WTC11 (cell line): ENCODE data around the gene PRKX. TPM values are rescaled to one million over a fixed set of nuclear protein-coding genes. Genes with fewer than 3 reads are reported as not detected.
"Not testable (repeated sequence)": the region's sequence is repeated elsewhere in the genome, so short reads cannot be mapped to it uniquely, and the experiment has no call there.

ENCODE experiments used
- ATAC-seq: fragments of 200-7000 bp; cut with Tn5 transposase; 2 replicates; pipeline ENCODE4 v1.10.0; 2021; ENCODE audit warnings: mild to moderate bottlenecking, moderate library complexity
- CTCF ChIA-PET: fragments of 300-600 bp; sonication (Branson Sonifier 250); formaldehyde crosslinking; loops from one replicate; lab custom pipeline; 2021; ENCODE audit warnings: antibody characterized with exemption; lab: Charles Lee
- POLR2A ChIA-PET: fragments of 350-600 bp; sonication (Branson Sonifier 250); formaldehyde crosslinking; loops from one replicate; lab custom pipeline; 2021; ENCODE audit warnings: antibody characterized with exemption; lab: Charles Lee
- DNase-seq: peaks from one replicate; pipeline ENCODE4 v3.0.0; 2021; ENCODE audit warnings: low spot score
- H3K27ac Mint-ChIP-seq: 2 replicates; pipeline ENCODE4 v1.8.0; 2021; ENCODE audit warnings: mixed read lengths
- H3K27me3 Mint-ChIP-seq: 2 replicates; pipeline ENCODE4 v1.8.0; 2021; ENCODE audit warnings: low read depth, mild to moderate bottlenecking, moderate library complexity, mixed read lengths
- H3K36me3 Mint-ChIP-seq: 2 replicates; pipeline ENCODE4 v1.8.0; 2021; ENCODE audit warnings: mixed read lengths
- H3K4me1 Mint-ChIP-seq: 2 replicates; pipeline ENCODE4 v1.8.0; 2022; ENCODE audit warnings: mixed read lengths
- H3K4me3 Mint-ChIP-seq: 2 replicates; pipeline ENCODE4 v1.8.0; 2021; ENCODE audit warnings: mild to moderate bottlenecking, moderate library complexity, mixed read lengths
- H3K9me3 Mint-ChIP-seq: 2 replicates; pipeline ENCODE4 v1.8.0; 2021; ENCODE audit warnings: mixed read lengths
- CBFB ChIP-seq: sonication (generic); formaldehyde crosslinking; IDR thresholded peaks from 2 replicates; pipeline ENCODE4 v1.8.1; 2022; ENCODE audit warnings: mild to moderate bottlenecking, low read depth, missing genetic modification reagents
- ELF4 ChIP-seq: sonication (generic); formaldehyde crosslinking; IDR thresholded peaks from 2 replicates; pipeline ENCODE4 v1.8.1; 2022; ENCODE audit warnings: low read depth, mild to moderate bottlenecking, moderate library complexity, missing genetic modification reagents
- JAZF1 ChIP-seq: fragments of 250-450 bp; sonication (Bioruptor Pico); IDR thresholded peaks from 2 replicates; pipeline ENCODE4 v1.9.0; 2021; ENCODE audit warnings: moderate library complexity, mild to moderate bottlenecking, inconsistent platforms
- MYBL2 ChIP-seq: sonication (generic); formaldehyde crosslinking; IDR thresholded peaks from 2 replicates; pipeline ENCODE4 v1.8.1; 2023; ENCODE audit warnings: mild to moderate bottlenecking, moderate library complexity, missing genetic modification reagents
- NR3C1 ChIP-seq: sonication (generic); formaldehyde crosslinking; conservative IDR thresholded peaks from 2 replicates; pipeline ENCODE4 v1.8.1; 2023; ENCODE audit warnings: low read depth, mild to moderate bottlenecking, missing genetic modification reagents
- OVOL2 ChIP-seq: fragments of 250-450 bp; sonication (Bioruptor Pico); IDR thresholded peaks from 2 replicates; pipeline ENCODE4 v1.9.0; 2021; ENCODE audit warnings: mild to moderate bottlenecking, borderline replicate concordance
- PRRX2 ChIP-seq: fragments of 250-450 bp; sonication (Bioruptor Pico); IDR thresholded peaks from 2 replicates; pipeline ENCODE4 v1.8.0; 2021; ENCODE audit warnings: mild to moderate bottlenecking
- RELA ChIP-seq: sonication (generic); formaldehyde crosslinking; IDR thresholded peaks from 2 replicates; pipeline ENCODE4 v1.8.1; 2022; ENCODE audit warnings: missing genetic modification reagents, mild to moderate bottlenecking, borderline replicate concordance
- ZNF121 ChIP-seq: sonication (generic); formaldehyde crosslinking; IDR thresholded peaks from 2 replicates; pipeline ENCODE4 v1.8.0; 2023; ENCODE audit warnings: missing genetic modification reagents
- ZNF232 ChIP-seq: sonication (generic); formaldehyde crosslinking; IDR thresholded peaks from 2 replicates; pipeline ENCODE4 v1.8.0; 2022; ENCODE audit warnings: mild to moderate bottlenecking, missing genetic modification reagents
- ZNF317 ChIP-seq: sonication (generic); formaldehyde crosslinking; IDR thresholded peaks from 2 replicates; pipeline ENCODE4 v1.8.1; 2023; ENCODE audit warnings: low read depth, mild to moderate bottlenecking, moderate library complexity, missing genetic modification reagents, borderline replicate concordance
- ZNF423 ChIP-seq: fragments of 250-450 bp; sonication (Bioruptor Pico); IDR thresholded peaks from 2 replicates; pipeline ENCODE4 v2.1.2; 2022; ENCODE audit warnings: mild to moderate bottlenecking, moderate library complexity
- total RNA-seq: library from RNA; stranded (reverse); gene quantifications from 3 replicates; pipeline ENCODE4 v1.2.3, GENCODE V29; 2021
- TF ChIP-seq, protein P1 (sequence below): fragments of 200-600 bp; IDR thresholded peaks from 2 replicates; pipeline ENCODE4 v1.8.0; 2022; ENCODE audit warnings: antibody characterized with exemption
- TF ChIP-seq, protein P2 (sequence below): fragments of 250-450 bp; sonication (Bioruptor Pico); IDR thresholded peaks from 2 replicates; pipeline ENCODE4 v1.9.0; 2021; ENCODE audit warnings: mild to moderate bottlenecking, borderline replicate concordance
- TF ChIP-seq, protein P3 (sequence below): sonication (generic); formaldehyde crosslinking; IDR thresholded peaks from 2 replicates; pipeline ENCODE4 v1.8.1; 2023; ENCODE audit warnings: mild to moderate bottlenecking, moderate library complexity, missing genetic modification reagents

Gene PRKX
- total RNA-seq, 1 experiment from 2014 or later = 66.6 TPM

DNA sequence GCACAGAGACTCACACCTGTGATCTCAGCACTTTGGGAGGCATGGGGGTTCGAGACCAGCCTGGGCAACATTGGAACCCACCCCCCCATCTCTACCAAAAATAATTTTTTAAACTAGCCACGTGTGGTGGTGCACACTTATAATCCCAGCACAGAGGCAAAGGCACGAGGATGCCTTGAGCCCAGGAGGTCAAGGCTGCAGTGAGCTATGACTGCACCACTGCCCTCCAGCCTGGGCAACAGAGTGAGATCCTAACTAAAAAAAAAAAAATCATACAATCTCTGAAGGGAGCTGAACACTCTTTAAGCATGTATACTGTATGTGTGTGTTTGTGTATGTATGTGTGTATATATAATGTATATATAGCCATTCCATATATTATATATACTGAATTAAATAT, 2.5 kb upstream of the PRKX start:
- H3K9me3 Mint-ChIP-seq = no peaks in the 10 kb centered on the region
- H3K27me3 Mint-ChIP-seq = peaks cover 7% of the 10 kb centered on the region; the same call in 1 of the 2 replicates
- peaks cover 12% of the 10 kb centered on the region for H3K4me1 Mint-ChIP-seq
- H3K27ac Mint-ChIP-seq = no peak overlapping the region
- CTCF ChIA-PET = no interaction called here
- TF ChIP-seq ZNF121 (CRISPR knock-in tag) (peak; percentile 64; the same call in 1 of the 2 replicates), ZNF232 (CRISPR knock-in tag) (no peak)
- TF ChIP-seq, all 79 proteins: peak for 1
- no peak for ATAC-seq
- no peak overlapping the region for H3K4me3 Mint-ChIP-seq
- H3K36me3 Mint-ChIP-seq = no peaks in the 10 kb centered on the region
- DNase-seq = no peak
- POLR2A ChIA-PET = no interaction called here

DNA sequence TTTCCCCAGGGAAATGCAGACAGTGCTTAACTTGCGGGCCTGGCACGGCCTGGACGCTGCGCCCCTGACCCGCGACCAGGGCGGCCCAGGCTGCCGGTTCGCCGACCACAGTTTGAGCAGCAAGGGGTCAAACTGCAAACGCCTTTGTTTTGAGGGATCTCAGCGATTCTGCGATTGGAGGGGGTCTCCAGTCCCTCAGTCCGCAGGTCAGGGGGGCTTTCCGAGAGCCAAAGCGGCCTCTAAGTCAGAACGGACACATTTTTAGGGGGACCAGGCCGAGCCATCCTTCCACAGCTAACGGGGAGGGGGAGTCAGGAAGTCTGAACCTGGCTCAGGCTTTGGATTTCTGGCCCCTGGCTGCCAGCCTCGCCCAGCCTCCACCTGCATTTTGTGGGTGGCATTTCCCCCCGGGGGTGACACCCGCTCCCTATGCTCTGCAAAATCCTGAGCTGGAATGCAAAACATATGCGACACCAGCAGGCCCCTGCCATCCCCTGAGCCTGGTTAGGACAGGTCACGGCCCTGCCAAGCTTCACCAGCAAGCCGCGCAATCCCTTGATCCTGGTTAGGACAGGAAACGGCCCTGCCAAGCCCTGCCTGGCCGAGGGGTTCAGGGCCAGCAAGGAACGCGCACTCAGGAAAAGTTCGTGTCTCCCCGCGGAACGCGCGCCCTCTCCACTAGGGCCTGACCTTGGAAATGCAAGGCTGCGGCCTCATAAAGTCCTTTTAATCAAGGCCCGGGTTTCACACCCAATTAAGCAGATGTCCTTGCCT, 1.4 kb upstream of the PRKX start:
- H3K36me3 Mint-ChIP-seq, H3K9me3 Mint-ChIP-seq, H3K27me3 Mint-ChIP-seq, H3K27ac Mint-ChIP-seq, CTCF ChIA-PET, POLR2A ChIA-PET, DNase-seq: not testable (repeated sequence)
- peak; percentile 25; the same call in 1 of the 2 replicates for ATAC-seq
- Mint-ChIP-seq H3K4me1 (peaks cover 16% of the 10 kb centered on the region), H3K4me3 (peak overlapping the region; percentile 73)

DNA sequence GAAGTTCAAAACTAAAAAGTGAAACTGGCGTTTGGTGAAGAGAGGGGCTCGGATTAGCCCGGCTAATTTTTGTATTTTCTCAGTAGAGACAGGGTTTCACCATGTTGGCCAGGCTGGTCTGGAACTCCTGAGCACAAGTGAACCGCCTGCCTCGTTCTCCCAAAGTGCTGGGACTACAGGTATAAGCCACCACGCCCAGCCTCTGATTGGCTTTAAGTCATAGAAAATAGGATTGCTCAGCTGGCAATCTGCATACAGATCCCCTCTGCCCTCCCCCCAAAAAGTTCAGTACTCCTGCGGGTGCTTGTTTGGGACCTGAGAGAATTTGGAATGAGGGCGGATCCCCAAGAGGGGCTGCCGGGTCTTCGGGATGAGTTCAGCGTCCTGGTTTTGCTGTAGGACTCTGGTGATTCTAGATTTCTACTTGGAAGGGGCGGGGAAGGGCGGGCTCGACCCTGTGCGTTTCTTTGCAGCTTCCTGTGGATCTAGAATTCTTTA, 537 bp upstream of the PRKX start:
- H3K4me3 Mint-ChIP-seq = peak overlapping the region; percentile 73
- peaks cover 16% of the 10 kb centered on the region for H3K4me1 Mint-ChIP-seq
- no peak overlapping the region for H3K27ac Mint-ChIP-seq
- ChIA-PET CTCF (interaction anchor here (0.8 kb wide), 1 partner anchor 74 kb away, joined by 3 read pairs; no protein-coding TSS in a partner anchor), POLR2A (no interaction called here)
- H3K27me3 Mint-ChIP-seq = peaks cover 7% of the 10 kb centered on the region; the same call in 1 of the 2 replicates
- ATAC-seq (peak; percentile 19), DNase-seq (peak; percentile 12)
- no peaks in the 10 kb centered on the region for H3K36me3 Mint-ChIP-seq
- TF ChIP-seq JAZF1 = no peak
- no peak for TF ChIP-seq RELA
- TF ChIP-seq MYBL2 (CRISPR knock-in tag) = no peak
- TF ChIP-seq, protein P1, sequence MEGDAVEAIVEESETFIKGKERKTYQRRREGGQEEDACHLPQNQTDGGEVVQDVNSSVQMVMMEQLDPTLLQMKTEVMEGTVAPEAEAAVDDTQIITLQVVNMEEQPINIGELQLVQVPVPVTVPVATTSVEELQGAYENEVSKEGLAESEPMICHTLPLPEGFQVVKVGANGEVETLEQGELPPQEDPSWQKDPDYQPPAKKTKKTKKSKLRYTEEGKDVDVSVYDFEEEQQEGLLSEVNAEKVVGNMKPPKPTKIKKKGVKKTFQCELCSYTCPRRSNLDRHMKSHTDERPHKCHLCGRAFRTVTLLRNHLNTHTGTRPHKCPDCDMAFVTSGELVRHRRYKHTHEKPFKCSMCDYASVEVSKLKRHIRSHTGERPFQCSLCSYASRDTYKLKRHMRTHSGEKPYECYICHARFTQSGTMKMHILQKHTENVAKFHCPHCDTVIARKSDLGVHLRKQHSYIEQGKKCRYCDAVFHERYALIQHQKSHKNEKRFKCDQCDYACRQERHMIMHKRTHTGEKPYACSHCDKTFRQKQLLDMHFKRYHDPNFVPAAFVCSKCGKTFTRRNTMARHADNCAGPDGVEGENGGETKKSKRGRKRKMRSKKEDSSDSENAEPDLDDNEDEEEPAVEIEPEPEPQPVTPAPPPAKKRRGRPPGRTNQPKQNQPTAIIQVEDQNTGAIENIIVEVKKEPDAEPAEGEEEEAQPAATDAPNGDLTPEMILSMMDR = no peak
- TF ChIP-seq PRRX2 (CRISPR knock-in tag) = no peak
- TF ChIP-seq OVOL2 (CRISPR knock-in tag) = no peak
- TF ChIP-seq ZNF317 (CRISPR knock-in tag) = no peak
- no peak for TF ChIP-seq ELF4 (CRISPR knock-in tag)
- TF ChIP-seq, protein P2, sequence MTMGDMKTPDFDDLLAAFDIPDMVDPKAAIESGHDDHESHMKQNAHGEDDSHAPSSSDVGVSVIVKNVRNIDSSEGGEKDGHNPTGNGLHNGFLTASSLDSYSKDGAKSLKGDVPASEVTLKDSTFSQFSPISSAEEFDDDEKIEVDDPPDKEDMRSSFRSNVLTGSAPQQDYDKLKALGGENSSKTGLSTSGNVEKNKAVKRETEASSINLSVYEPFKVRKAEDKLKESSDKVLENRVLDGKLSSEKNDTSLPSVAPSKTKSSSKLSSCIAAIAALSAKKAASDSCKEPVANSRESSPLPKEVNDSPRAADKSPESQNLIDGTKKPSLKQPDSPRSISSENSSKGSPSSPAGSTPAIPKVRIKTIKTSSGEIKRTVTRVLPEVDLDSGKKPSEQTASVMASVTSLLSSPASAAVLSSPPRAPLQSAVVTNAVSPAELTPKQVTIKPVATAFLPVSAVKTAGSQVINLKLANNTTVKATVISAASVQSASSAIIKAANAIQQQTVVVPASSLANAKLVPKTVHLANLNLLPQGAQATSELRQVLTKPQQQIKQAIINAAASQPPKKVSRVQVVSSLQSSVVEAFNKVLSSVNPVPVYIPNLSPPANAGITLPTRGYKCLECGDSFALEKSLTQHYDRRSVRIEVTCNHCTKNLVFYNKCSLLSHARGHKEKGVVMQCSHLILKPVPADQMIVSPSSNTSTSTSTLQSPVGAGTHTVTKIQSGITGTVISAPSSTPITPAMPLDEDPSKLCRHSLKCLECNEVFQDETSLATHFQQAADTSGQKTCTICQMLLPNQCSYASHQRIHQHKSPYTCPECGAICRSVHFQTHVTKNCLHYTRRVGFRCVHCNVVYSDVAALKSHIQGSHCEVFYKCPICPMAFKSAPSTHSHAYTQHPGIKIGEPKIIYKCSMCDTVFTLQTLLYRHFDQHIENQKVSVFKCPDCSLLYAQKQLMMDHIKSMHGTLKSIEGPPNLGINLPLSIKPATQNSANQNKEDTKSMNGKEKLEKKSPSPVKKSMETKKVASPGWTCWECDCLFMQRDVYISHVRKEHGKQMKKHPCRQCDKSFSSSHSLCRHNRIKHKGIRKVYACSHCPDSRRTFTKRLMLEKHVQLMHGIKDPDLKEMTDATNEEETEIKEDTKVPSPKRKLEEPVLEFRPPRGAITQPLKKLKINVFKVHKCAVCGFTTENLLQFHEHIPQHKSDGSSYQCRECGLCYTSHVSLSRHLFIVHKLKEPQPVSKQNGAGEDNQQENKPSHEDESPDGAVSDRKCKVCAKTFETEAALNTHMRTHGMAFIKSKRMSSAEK (CRISPR knock-in tag) = no peak
- TF ChIP-seq CBFB (CRISPR knock-in tag) = no peak
- no peak for TF ChIP-seq ZNF423 (CRISPR knock-in tag)
- H3K9me3 Mint-ChIP-seq = no peaks in the 10 kb centered on the region

DNA sequence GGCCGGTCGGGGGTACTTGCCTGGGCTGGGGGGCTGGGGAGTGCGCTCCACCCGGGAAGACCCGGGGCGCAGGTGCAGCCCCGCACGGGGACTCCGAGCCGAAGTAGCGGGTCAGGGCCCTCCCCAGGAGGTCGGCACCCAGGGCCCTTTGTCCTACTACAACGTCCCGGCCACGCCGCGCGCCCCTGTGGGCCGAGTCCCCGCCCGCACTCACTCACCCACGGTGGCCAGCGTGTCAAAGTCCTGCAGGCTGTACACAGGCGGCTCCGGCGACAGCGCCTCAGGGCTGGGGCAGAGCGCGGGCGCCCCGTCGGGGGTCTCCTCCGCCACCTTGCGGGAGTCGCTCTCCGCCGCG, 602 bp downstream of the PRKX start:
- TF ChIP-seq, protein P3, sequence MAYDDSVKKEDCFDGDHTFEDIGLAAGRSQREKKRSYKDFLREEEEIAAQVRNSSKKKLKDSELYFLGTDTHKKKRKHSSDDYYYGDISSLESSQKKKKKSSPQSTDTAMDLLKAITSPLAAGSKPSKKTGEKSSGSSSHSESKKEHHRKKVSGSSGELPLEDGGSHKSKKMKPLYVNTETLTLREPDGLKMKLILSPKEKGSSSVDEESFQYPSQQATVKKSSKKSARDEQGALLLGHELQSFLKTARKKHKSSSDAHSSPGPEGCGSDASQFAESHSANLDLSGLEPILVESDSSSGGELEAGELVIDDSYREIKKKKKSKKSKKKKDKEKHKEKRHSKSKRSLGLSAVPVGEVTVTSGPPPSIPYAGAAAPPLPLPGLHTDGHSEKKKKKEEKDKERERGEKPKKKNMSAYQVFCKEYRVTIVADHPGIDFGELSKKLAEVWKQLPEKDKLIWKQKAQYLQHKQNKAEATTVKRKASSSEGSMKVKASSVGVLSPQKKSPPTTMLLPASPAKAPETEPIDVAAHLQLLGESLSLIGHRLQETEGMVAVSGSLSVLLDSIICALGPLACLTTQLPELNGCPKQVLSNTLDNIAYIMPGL = peak; percentile 43; the same call in 1 of the 2 replicates
- TF ChIP-seq NR3C1 (CRISPR knock-in tag) = no peak
- peak; percentile 4; the same call in 1 of the 2 replicates for ATAC-seq

More for the DNA sequence above, 602 bp downstream of the PRKX start:
- Mint-ChIP-seq H3K4me3 (peak overlapping the region; percentile 90), H3K27me3 (peaks cover 7% of the 10 kb centered on the region; the same call in 1 of the 2 replicates), H3K27ac (no peak overlapping the region), H3K36me3 (no peaks in the 10 kb centered on the region), H3K4me1 (peaks cover 22% of the 10 kb centered on the region), H3K9me3 (no peaks in the 10 kb centered on the region)
- CTCF ChIA-PET = no interaction called here
- DNase-seq = peak; percentile 11
- POLR2A ChIA-PET = no interaction called here
